NCI-H748 (cell line): ENCODE measurements around the gene GARNL3.

Experiments used
- DNase-seq: peaks from one replicate; lab custom pipeline; 2025; ENCODE audit not compliant: unreplicated experiment; lab: John Stamatoyannopoulos, UW

Gene GARNL3

GRCh38 chr9:127423934-127424675 is 159.5 kb downstream of the GARNL3 start, which contains the start of gene ZNF79:
ZNF79 (plus strand) TSS chr9:127424382; CDS start chr9:127424788, 406 bp downstream.
- peak; percentile 91 for DNase-seq

GRCh38 chr9:127424676-127424999 is 160.1 kb downstream of the GARNL3 start:
- DNase-seq: peak; percentile 45

GRCh38 chr9:127426756-127427155 is 162.2 kb downstream of the GARNL3 start:
- no peak for DNase-seq

- no peak for DNase-seq
These were observed 163.8 kb downstream of the GARNL3 start for GRCh38 chr9:127428348-127428747.

- DNase-seq: no peak
These were observed 165.8 kb downstream of the GARNL3 start for GRCh38 chr9:127430415-127430814.

GRCh38 chr9:127437497-127438264 is 173.1 kb downstream of the GARNL3 start:
- DNase-seq: no peak

- DNase-seq: no peak
These were observed 173.8 kb downstream of the GARNL3 start for GRCh38 chr9:127438394-127438793.
